PC-3 (cell line): Measurements from ENCODE around the gene CDKN2B-AS1. TPM values are rescaled to one million over a fixed set of nuclear protein-coding genes. Genes with fewer than 3 reads are reported as not detected.

Experiments
- ATAC-seq: fragments of 200-7000 bp; cut with Tn5 transposase; 2 replicates; pipeline ENCODE4 v1.9.1; 2020; ENCODE audit warnings: mild to moderate bottlenecking, moderate library complexity
- BruUV-seq: library from RNA; stranded (reverse); fragments of 400-500 nt; replicated peaks from 2 replicates; lab custom pipeline; 2021; lab: Mats Ljungman, UMichigan
- CTCF ChIA-PET: fragments of 300-600 bp; sonication (Branson Sonifier 250); formaldehyde crosslinking; loops from one replicate; lab custom pipeline; 2022; ENCODE audit warnings: antibody characterized with exemption; lab: Charles Lee
- POLR2A ChIA-PET: fragments of 300-600 bp; sonication (Branson Sonifier 250); formaldehyde crosslinking; loops from one replicate; lab custom pipeline; 2022; ENCODE audit warnings: antibody characterized with exemption; ENCODE audit not compliant: unreplicated experiment; lab: Charles Lee
- DNase-seq: peaks from one replicate; pipeline ENCODE4 v3.0.0-alpha.2; 2015
- H2AFZ ChIP-seq: fragments of 300-600 bp; sonication (generic); 2 replicates; pipeline ENCODE4 v1.6.0; 2016; ENCODE audit warnings: antibody characterized with exemption, low read length
- H3F3A ChIP-seq: fragments of 300-600 bp; sonication (generic); one replicate; pipeline ENCODE4 v1.6.0; 2017; ENCODE audit warnings: antibody characterized with exemption, low read length, control low read depth, mild to moderate bottlenecking; ENCODE audit not compliant: unreplicated experiment
- H3K27ac ChIP-seq: fragments of 300-600 bp; sonication (generic); 2 replicates; pipeline ENCODE4 v1.5.1; 2016; ENCODE audit warnings: mild to moderate bottlenecking, low read length
- H3K27me3 ChIP-seq: fragments of 300-600 bp; sonication (generic); 2 replicates; pipeline ENCODE4 v1.6.1; 2016; ENCODE audit warnings: low read length, mixed read lengths
- H3K36me3 ChIP-seq: fragments of 300-600 bp; sonication (generic); 2 replicates; pipeline ENCODE4 v1.6.1; 2016; ENCODE audit warnings: low read depth, mixed run types, low read length, mixed read lengths
- H3K4me1 ChIP-seq: fragments of 300-600 bp; sonication (generic); 2 replicates; pipeline ENCODE4 v1.5.1; 2016; ENCODE audit warnings: low read length; ENCODE audit not compliant: insufficient read depth
- H3K4me2 ChIP-seq: fragments of 300-600 bp; sonication (generic); 2 replicates; pipeline ENCODE4 v1.6.0; 2016; ENCODE audit warnings: low read length
- H3K4me3 ChIP-seq: fragments of 300-600 bp; sonication (generic); 2 replicates; pipeline ENCODE4 v1.5.1; 2016; ENCODE audit warnings: mild to moderate bottlenecking, low read length, mixed read lengths
- H3K79me2 ChIP-seq: fragments of 300-600 bp; sonication (generic); 2 replicates; pipeline ENCODE4 v1.6.1; 2017; ENCODE audit warnings: low read length, mixed read lengths
- H3K9ac ChIP-seq: fragments of 300-600 bp; sonication (generic); 2 replicates; pipeline ENCODE4 v1.6.0; 2016; ENCODE audit warnings: mild to moderate bottlenecking, low read length
- H3K9me2 ChIP-seq: fragments of 300-600 bp; sonication (generic); replicated peaks from 2 replicates; pipeline ENCODE4 v1.6.1; 2016; ENCODE audit warnings: mixed run types, low read length, mixed read lengths
- H3K9me3 ChIP-seq: fragments of 300-600 bp; sonication (generic); 2 replicates; pipeline ENCODE4 v1.6.1; 2016; ENCODE audit warnings: low read length, mixed read lengths
- H4K20me1 ChIP-seq: fragments of 300-600 bp; sonication (generic); 2 replicates; pipeline ENCODE4 v1.6.1; 2016; ENCODE audit warnings: low read length, mixed read lengths
- EZH2 ChIP-seq: fragments of 300-600 bp; sonication (generic); IDR thresholded peaks from one replicate; pipeline ENCODE4 v1.6.1; 2017; ENCODE audit warnings: antibody characterized with exemption, mild to moderate bottlenecking, low read length; ENCODE audit not compliant: unreplicated experiment
- EZH2phosphoT487 ChIP-seq: fragments of 300-600 bp; sonication (generic); IDR thresholded peaks from 2 replicates; pipeline ENCODE4 v1.6.1; 2018; ENCODE audit warnings: mild to moderate bottlenecking, antibody characterized with exemption, low read length, borderline replicate concordance
- intact Hi-C: fragments of 100-400 bp; cut with micrococcal nuclease; formaldehyde crosslinking; loops from 2 replicates; pipeline ENCODE4 v1.9.0; 2023
- total RNA-seq: library from RNA; depleted of rRNA; stranded (reverse); fragments of >200 nt; gene quantifications from 2 replicates; pipeline ENCODE4 v1.2.3, GENCODE V29; 2014
- TF ChIP-seq, protein P1 (sequence below): fragments of 300-600 bp; sonication (generic); conservative IDR thresholded peaks from 2 replicates; pipeline ENCODE4 v1.5.1; 2017; ENCODE audit warnings: antibody characterized with exemption, low read depth, mild to moderate bottlenecking, low read length

CDKN2B-AS1 gene
- total RNA-seq, 1 experiment from 2014 or later = 2.0 TPM

DNA sequence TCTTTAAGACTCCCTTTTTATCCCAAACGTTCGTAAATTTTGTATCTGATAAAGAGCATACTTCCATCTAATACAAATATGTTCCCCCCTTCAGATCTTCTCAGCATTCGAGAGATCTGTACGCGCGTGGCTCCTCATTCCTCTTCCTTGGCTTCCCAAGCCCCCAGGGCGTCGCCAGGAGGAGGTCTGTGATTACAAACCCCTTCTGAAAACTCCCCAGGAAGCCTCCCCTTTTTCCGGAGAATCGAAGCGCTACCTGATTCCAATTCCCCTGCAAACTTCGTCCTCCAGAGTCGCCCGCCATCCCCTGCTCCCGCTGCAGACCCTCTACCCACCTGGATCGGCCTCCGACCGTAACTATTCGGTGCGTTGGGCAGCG lies 20.3 kb upstream of the CDKN2B-AS1 start:
- H3K79me2 ChIP-seq = peaks cover 22% of the 10 kb centered on the region
- CTCF ChIA-PET = no interaction called here
- no TSS peak for BruUV-seq
- no peak overlapping the region for H3K27ac ChIP-seq
- H3K9ac ChIP-seq = no peak overlapping the region
- H3K4me1 ChIP-seq = peaks cover 6% of the 10 kb centered on the region; the same call in 1 of the 2 replicates
- no peaks in the 10 kb centered on the region for H3K9me2 ChIP-seq
- ATAC-seq (no peak), DNase-seq (no peak)
- POLR2A ChIA-PET = no interaction called here
- no peaks in the 10 kb centered on the region for H4K20me1 ChIP-seq
- H3K9me3 ChIP-seq = no peaks in the 10 kb centered on the region
- TF ChIP-seq, protein P1, sequence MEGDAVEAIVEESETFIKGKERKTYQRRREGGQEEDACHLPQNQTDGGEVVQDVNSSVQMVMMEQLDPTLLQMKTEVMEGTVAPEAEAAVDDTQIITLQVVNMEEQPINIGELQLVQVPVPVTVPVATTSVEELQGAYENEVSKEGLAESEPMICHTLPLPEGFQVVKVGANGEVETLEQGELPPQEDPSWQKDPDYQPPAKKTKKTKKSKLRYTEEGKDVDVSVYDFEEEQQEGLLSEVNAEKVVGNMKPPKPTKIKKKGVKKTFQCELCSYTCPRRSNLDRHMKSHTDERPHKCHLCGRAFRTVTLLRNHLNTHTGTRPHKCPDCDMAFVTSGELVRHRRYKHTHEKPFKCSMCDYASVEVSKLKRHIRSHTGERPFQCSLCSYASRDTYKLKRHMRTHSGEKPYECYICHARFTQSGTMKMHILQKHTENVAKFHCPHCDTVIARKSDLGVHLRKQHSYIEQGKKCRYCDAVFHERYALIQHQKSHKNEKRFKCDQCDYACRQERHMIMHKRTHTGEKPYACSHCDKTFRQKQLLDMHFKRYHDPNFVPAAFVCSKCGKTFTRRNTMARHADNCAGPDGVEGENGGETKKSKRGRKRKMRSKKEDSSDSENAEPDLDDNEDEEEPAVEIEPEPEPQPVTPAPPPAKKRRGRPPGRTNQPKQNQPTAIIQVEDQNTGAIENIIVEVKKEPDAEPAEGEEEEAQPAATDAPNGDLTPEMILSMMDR = no peak
- H3K27me3 ChIP-seq = no peaks in the 10 kb centered on the region
- intact Hi-C loops = no loop called here
- H3K4me3 ChIP-seq = no peak overlapping the region
- no peaks in the 10 kb centered on the region for H3F3A ChIP-seq
- no peak overlapping the region for H2AFZ ChIP-seq
- H3K36me3 ChIP-seq = peaks cover 8% of the 10 kb centered on the region
- H3K4me2 ChIP-seq = no peak overlapping the region

DNA sequence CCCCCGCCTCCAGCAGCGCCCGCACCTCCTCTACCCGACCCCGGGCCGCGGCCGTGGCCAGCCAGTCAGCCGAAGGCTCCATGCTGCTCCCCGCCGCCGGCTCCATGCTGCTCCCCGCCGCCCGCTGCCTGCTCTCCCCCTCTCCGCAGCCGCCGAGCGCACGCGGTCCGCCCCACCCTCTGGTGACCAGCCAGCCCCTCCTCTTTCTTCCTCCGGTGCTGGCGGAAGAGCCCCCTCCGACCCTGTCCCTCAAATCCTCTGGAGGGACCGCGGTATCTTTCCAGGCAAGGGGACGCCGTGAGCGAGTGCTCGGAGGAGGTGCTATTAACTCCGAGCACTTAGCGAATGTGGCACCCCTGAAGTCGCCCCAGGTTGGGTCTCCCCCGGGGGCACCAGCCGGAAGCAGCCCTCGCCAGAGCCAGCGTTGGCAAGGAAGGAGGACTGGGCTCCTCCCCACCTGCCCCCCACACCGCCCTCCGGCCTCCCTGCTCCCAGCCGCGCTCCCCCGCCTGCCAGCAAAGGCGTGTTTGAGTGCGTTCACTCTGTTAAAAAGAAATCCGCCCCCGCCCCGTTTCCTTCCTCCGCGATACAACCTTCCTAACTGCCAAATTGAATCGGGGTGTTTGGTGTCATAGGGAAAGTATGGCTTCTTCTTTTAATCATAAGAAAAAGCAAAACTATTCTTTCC lies 19.7 kb upstream of the CDKN2B-AS1 start:
- no peaks in the 10 kb centered on the region for H4K20me1 ChIP-seq
- CTCF ChIA-PET = no interaction called here
- no peaks in the 10 kb centered on the region for H3F3A ChIP-seq
- H3K9ac ChIP-seq = no peak overlapping the region
- peaks cover 6% of the 10 kb centered on the region; the same call in 1 of the 2 replicates for H3K4me1 ChIP-seq
- H3K27ac ChIP-seq = no peak overlapping the region
- intact Hi-C loops = no loop called here
- no peaks in the 10 kb centered on the region for H3K9me3 ChIP-seq
- no peaks in the 10 kb centered on the region for H3K9me2 ChIP-seq
- peaks cover 22% of the 10 kb centered on the region for H3K79me2 ChIP-seq
- DNase-seq (no peak), ATAC-seq (no peak)
- no TSS peak for BruUV-seq
- peaks cover 8% of the 10 kb centered on the region for H3K36me3 ChIP-seq
- no peak overlapping the region for H3K4me2 ChIP-seq
- POLR2A ChIA-PET = no interaction called here
- H3K4me3 ChIP-seq = no peak overlapping the region
- TF ChIP-seq, protein P1 = no peak
- TF ChIP-seq EZH2phosphoT487 = no peak
- no peak for TF ChIP-seq EZH2
- H3K27me3 ChIP-seq = no peaks in the 10 kb centered on the region
- H2AFZ ChIP-seq = no peak overlapping the region

GRCh38 chr9:21976334-21976875 lies 18.2 kb upstream of the CDKN2B-AS1 start:
- Histone ChIP-seq H3K4me1 (peaks cover 6% of the 10 kb centered on the region; the same call in 1 of the 2 replicates), H3K4me2 (no peak overlapping the region), H2AFZ (no peak overlapping the region), H4K20me1 (no peaks in the 10 kb centered on the region), H3K4me3 (no peak overlapping the region), H3K9me3 (no peaks in the 10 kb centered on the region), H3F3A (no peaks in the 10 kb centered on the region), H3K36me3 (0 out of 2 replicates have a peak, but pooled peaks cover 4% of the 10 kb centered on the region), H3K27ac (no peak overlapping the region), H3K27me3 (no peaks in the 10 kb centered on the region), H3K9me2 (no peaks in the 10 kb centered on the region), H3K9ac (no peak overlapping the region), H3K79me2 (peaks cover 25% of the 10 kb centered on the region)
- POLR2A ChIA-PET = no interaction called here
- BruUV-seq = no TSS peak
- CTCF ChIA-PET = interaction anchor here (0.6 kb wide), 1 partner anchor 331 kb away, joined by 3 read pairs; no protein-coding TSS in a partner anchor
- TF ChIP-seq, protein P1 = no peak
- TF ChIP-seq EZH2 = no peak
- TF ChIP-seq EZH2phosphoT487 = no peak
- intact Hi-C loops = no loop called here
- no peak for ATAC-seq
- DNase-seq = no peak
